Measurements from ENCODE around the gene SYNE2. TPM values are rescaled to one million over a fixed set of nuclear protein-coding genes. Genes with fewer than 3 reads are reported as not detected.

The SYNE2 gene
- total RNA-seq, 1 experiment from 2014 or later, result 25.9 TPM

DNA sequence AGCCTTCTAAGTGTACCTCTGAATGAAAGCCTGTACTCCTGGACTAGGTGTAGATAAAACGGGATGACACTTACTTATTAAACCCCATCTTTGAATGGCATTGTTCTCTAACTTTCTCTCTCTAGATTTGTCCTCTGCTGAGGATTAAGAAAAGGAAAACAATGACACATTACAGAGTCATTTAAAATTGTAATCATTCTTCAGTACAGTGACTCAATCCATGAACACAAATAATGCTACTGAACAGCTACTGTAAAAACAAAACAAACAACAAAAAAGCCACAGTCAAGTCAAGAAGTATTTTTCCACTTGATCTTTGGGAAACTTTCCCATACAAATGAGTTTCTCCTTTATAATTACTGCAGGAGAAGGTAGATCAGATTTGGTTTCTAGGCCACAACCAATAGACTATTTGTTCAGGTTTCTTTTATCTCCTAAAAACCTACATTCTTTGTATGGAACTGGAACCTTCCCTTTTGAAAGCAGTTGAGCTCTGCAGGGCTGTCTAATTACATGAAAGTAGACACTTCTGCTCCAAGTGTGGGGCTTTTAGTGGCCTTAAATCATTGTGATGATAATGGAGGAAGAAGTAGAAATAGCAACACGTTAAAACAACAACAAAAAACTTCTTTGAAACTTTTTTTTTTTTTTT is 222.3 kb downstream of the SYNE2 start:
- no peak for DNase-seq
- H3K27ac ChIP-seq (ENCODE audit: low read length), result no peak overlapping the region
- H3K4me1 ChIP-seq (ENCODE audit: low read length), result peaks cover 8% of the 10 kb centered on the region
- no peak overlapping the region for H3K4me2 ChIP-seq (ENCODE audit: low read depth, low read length, poor library complexity, severe bottlenecking)
- no peaks in the 10 kb centered on the region for H4K20me1 ChIP-seq (ENCODE audit: insufficient read depth, low read depth, low read length)
- no peak overlapping the region for H3K9ac ChIP-seq (ENCODE audit: low read length)
- H3K79me2 ChIP-seq (ENCODE audit: low read length), result no peaks in the 10 kb centered on the region
- H3K9me3 ChIP-seq (ENCODE audit: low read length), result no peaks in the 10 kb centered on the region
- no peaks in the 10 kb centered on the region for H3K36me3 ChIP-seq (ENCODE audit: insufficient read depth, low read length)
- no peaks in the 10 kb centered on the region for H3K27me3 ChIP-seq (ENCODE audit: low read length)
- no peak overlapping the region for H3K4me3 ChIP-seq (ENCODE audit: low read length)
- H2AFZ ChIP-seq (ENCODE audit: low read length), result no peak overlapping the region
- H3K9me2 ChIP-seq (replicated peaks; ENCODE audit: insufficient read depth, low read length), result no peaks in the 10 kb centered on the region

DNA sequence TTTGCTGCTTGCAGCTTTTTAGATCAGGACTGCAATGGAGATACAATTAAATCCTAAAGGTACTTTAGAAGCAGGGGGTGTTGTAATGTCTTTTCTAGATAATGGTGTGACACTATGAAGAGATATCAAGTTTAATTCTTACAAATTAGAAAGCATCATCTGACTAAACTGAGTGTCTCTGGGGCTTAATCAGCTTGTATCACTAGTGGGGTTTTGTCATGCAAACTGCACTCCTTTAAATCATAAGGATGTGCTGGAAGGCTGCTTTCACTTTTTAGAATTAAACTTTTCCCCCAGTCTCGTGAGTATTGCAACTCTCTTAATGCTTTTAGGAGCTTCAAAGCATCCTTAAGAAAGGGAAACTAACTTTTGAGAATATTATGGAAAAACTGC is 222.8 kb downstream of the SYNE2 start:
- no peaks in the 10 kb centered on the region for H3K9me2 ChIP-seq (replicated peaks; ENCODE audit: insufficient read depth, low read length)
- no peak overlapping the region for H3K4me2 ChIP-seq (ENCODE audit: low read depth, low read length, poor library complexity, severe bottlenecking)
- no peak overlapping the region for H2AFZ ChIP-seq (ENCODE audit: low read length)
- H3K9me3 ChIP-seq (ENCODE audit: low read length), result no peaks in the 10 kb centered on the region
- peaks cover 8% of the 10 kb centered on the region for H3K4me1 ChIP-seq (ENCODE audit: low read length)
- H3K79me2 ChIP-seq (ENCODE audit: low read length), result no peaks in the 10 kb centered on the region
- no peak overlapping the region for H3K27ac ChIP-seq (ENCODE audit: low read length)
- no peaks in the 10 kb centered on the region for H3K27me3 ChIP-seq (ENCODE audit: low read length)
- H3K36me3 ChIP-seq (ENCODE audit: insufficient read depth, low read length), result no peaks in the 10 kb centered on the region
- no peak overlapping the region for H3K9ac ChIP-seq (ENCODE audit: low read length)
- no peak overlapping the region for H3K4me3 ChIP-seq (ENCODE audit: low read length)
- no peaks in the 10 kb centered on the region for H4K20me1 ChIP-seq (ENCODE audit: insufficient read depth, low read depth, low read length)
- DNase-seq, result no peak

DNA sequence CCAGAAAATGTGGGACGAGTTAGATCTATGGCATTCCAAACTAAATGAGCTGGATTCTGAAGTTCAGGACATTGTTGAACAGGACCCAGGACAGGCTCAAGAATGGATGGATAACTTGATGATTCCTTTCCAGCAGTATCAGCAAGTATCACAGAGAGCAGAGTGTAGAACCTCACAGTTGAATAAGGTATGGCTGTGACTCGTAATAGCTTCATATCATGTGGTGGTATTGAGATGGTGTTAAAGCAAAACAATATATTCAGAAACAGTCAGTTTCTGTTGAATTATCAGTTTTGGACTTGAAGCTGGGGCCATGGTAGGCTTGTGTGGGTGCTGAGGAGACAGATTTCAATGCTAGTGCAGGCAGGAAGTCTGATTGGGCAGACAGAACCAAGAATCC is 227.6 kb downstream of the SYNE2 start:
- no peak overlapping the region for H3K9ac ChIP-seq (ENCODE audit: low read length)
- H3K79me2 ChIP-seq (ENCODE audit: low read length), result no peaks in the 10 kb centered on the region
- no peaks in the 10 kb centered on the region for H3K27me3 ChIP-seq (ENCODE audit: low read length)
- no peak overlapping the region for H3K4me3 ChIP-seq (ENCODE audit: low read length)
- no peaks in the 10 kb centered on the region for H3K36me3 ChIP-seq (ENCODE audit: insufficient read depth, low read length)
- no peak overlapping the region for H3K4me2 ChIP-seq (ENCODE audit: low read depth, low read length, poor library complexity, severe bottlenecking)
- no peaks in the 10 kb centered on the region for H3K9me3 ChIP-seq (ENCODE audit: low read length)
- no peak overlapping the region for H2AFZ ChIP-seq (ENCODE audit: low read length)
- no peak for DNase-seq
- no peak overlapping the region for H3K27ac ChIP-seq (ENCODE audit: low read length)
- no peaks in the 10 kb centered on the region for H4K20me1 ChIP-seq (ENCODE audit: insufficient read depth, low read depth, low read length)
- no peaks in the 10 kb centered on the region for H3K9me2 ChIP-seq (replicated peaks; ENCODE audit: insufficient read depth, low read length)
- H3K4me1 ChIP-seq (ENCODE audit: low read length), result peaks cover 6% of the 10 kb centered on the region

GRCh38 chr14:64081174-64081746 is 228.5 kb downstream of the SYNE2 start:
- Histone ChIP-seq H3K27me3 (ENCODE audit: low read length) (no peaks in the 10 kb centered on the region), H3K4me2 (ENCODE audit: low read depth, low read length, poor library complexity, severe bottlenecking) (no peak overlapping the region), H3K9ac (ENCODE audit: low read length) (no peak overlapping the region), H3K9me3 (ENCODE audit: low read length) (no peaks in the 10 kb centered on the region), H2AFZ (ENCODE audit: low read length) (no peak overlapping the region), H3K9me2 (replicated peaks; ENCODE audit: insufficient read depth, low read length) (no peaks in the 10 kb centered on the region), H4K20me1 (ENCODE audit: insufficient read depth, low read depth, low read length) (no peaks in the 10 kb centered on the region), H3K79me2 (ENCODE audit: low read length) (no peaks in the 10 kb centered on the region), H3K4me1 (ENCODE audit: low read length) (no peaks in the 10 kb centered on the region), H3K27ac (ENCODE audit: low read length) (no peak overlapping the region), H3K36me3 (ENCODE audit: insufficient read depth, low read length) (no peaks in the 10 kb centered on the region), H3K4me3 (ENCODE audit: low read length) (no peak overlapping the region)
- DNase-seq, result no peak

DNA sequence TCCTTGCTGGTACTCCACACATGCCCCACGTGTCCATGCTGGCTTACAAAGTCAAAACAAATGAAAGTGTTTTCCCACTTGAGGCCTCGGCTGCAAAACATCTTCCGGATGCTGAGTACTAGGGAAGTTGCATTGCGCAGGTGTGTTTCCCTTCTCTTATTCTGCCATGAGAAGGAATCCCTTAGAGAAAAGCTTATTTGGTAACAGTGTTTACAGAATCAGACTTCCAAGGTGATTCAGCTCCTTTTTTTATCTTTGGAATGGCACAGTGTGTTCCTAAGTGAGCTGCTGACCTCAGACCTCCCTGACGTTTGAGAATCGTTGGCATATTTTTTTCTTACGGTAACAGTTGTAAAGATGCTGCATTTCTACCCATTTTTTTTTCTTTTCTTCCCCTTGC is 230.0 kb downstream of the SYNE2 start:
- H3K9me2 ChIP-seq (replicated peaks; ENCODE audit: insufficient read depth, low read length), result no peaks in the 10 kb centered on the region
- no peaks in the 10 kb centered on the region for H4K20me1 ChIP-seq (ENCODE audit: insufficient read depth, low read depth, low read length)
- no peak overlapping the region for H3K27ac ChIP-seq (ENCODE audit: low read length)
- H3K36me3 ChIP-seq (ENCODE audit: insufficient read depth, low read length), result no peaks in the 10 kb centered on the region
- no peak for DNase-seq
- H3K4me2 ChIP-seq (ENCODE audit: low read depth, low read length, poor library complexity, severe bottlenecking), result no peak overlapping the region
- no peak overlapping the region for H3K4me3 ChIP-seq (ENCODE audit: low read length)
- H3K79me2 ChIP-seq (ENCODE audit: low read length), result no peaks in the 10 kb centered on the region
- no peaks in the 10 kb centered on the region for H3K9me3 ChIP-seq (ENCODE audit: low read length)
- H2AFZ ChIP-seq (ENCODE audit: low read length), result no peak overlapping the region
- H3K27me3 ChIP-seq (ENCODE audit: low read length), result no peaks in the 10 kb centered on the region
- no peak overlapping the region for H3K9ac ChIP-seq (ENCODE audit: low read length)
- H3K4me1 ChIP-seq (ENCODE audit: low read length), result no peaks in the 10 kb centered on the region

DNA sequence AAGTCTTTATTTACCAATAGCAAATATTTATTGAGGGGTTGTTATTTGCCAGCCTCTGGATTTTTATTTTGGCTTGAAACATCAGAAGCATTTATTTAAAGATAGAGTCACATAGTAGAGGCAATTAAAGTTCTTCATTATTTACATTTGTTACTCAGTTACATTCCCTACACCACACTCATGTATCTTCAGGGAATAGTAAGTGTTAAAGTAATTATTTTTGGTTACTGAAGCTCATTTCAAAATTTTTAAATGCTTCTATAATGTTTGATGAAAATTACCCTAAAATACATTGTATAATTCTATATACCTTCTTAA is 235.8 kb downstream of the SYNE2 start:
- no peaks in the 10 kb centered on the region for H3K9me2 ChIP-seq (replicated peaks; ENCODE audit: insufficient read depth, low read length)
- no peak overlapping the region for H3K27ac ChIP-seq (ENCODE audit: low read length)
- no peaks in the 10 kb centered on the region for H3K27me3 ChIP-seq (ENCODE audit: low read length)
- H3K4me2 ChIP-seq (ENCODE audit: low read depth, low read length, poor library complexity, severe bottlenecking), result no peak overlapping the region
- DNase-seq, result no peak
- H3K4me3 ChIP-seq (ENCODE audit: low read length), result no peak overlapping the region
- H3K79me2 ChIP-seq (ENCODE audit: low read length), result no peaks in the 10 kb centered on the region
- no peaks in the 10 kb centered on the region for H3K9me3 ChIP-seq (ENCODE audit: low read length)
- H3K4me1 ChIP-seq (ENCODE audit: low read length), result no peaks in the 10 kb centered on the region
- no peaks in the 10 kb centered on the region for H3K36me3 ChIP-seq (ENCODE audit: insufficient read depth, low read length)
- no peak overlapping the region for H3K9ac ChIP-seq (ENCODE audit: low read length)
- no peak overlapping the region for H2AFZ ChIP-seq (ENCODE audit: low read length)
- no peaks in the 10 kb centered on the region for H4K20me1 ChIP-seq (ENCODE audit: insufficient read depth, low read depth, low read length)

DNA sequence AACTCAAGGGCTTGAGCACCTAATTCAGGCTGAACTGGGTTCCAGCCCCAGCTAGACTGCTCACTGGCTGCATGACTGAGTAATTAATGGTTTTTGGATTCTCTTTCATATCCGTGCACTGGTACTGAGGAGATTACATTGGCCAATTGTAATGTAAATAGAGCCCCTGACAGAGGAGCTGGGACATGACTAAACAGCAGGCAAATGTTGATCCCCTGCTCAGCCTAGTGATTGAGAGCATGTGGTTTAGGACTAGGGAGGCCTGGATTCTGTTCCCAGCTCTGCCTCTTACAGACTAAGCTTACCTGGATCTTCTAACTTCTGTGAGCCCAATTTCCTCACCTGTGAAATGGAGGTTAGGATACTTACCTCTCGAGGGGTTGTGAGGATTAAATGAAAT is 237.1 kb downstream of the SYNE2 start:
- H3K79me2 ChIP-seq (ENCODE audit: low read length), result no peaks in the 10 kb centered on the region
- no peak overlapping the region for H3K27ac ChIP-seq (ENCODE audit: low read length)
- no peaks in the 10 kb centered on the region for H3K36me3 ChIP-seq (ENCODE audit: insufficient read depth, low read length)

GRCh38 chr14:64091217-64091616 is 238.4 kb downstream of the SYNE2 start:
- no peak overlapping the region for H3K4me2 ChIP-seq (ENCODE audit: low read depth, low read length, poor library complexity, severe bottlenecking)
- H3K4me3 ChIP-seq (ENCODE audit: low read length), result no peak overlapping the region
- no peaks in the 10 kb centered on the region for H3K36me3 ChIP-seq (ENCODE audit: insufficient read depth, low read length)
- H3K9ac ChIP-seq (ENCODE audit: low read length), result no peak overlapping the region
- no peak for DNase-seq
- H3K9me2 ChIP-seq (replicated peaks; ENCODE audit: insufficient read depth, low read length), result no peaks in the 10 kb centered on the region
- peaks cover 2% of the 10 kb centered on the region for H3K4me1 ChIP-seq (ENCODE audit: low read length)
- no peak overlapping the region for H3K27ac ChIP-seq (ENCODE audit: low read length)
- no peaks in the 10 kb centered on the region for H3K79me2 ChIP-seq (ENCODE audit: low read length)
- no peaks in the 10 kb centered on the region for H3K27me3 ChIP-seq (ENCODE audit: low read length)
- H4K20me1 ChIP-seq (ENCODE audit: insufficient read depth, low read depth, low read length), result no peaks in the 10 kb centered on the region
- H3K9me3 ChIP-seq (ENCODE audit: low read length), result no peaks in the 10 kb centered on the region
- H2AFZ ChIP-seq (ENCODE audit: low read length), result no peak overlapping the region

More for the DNA sequence above, 237.1 kb downstream of the SYNE2 start:
- no peak for DNase-seq
- H3K9me3 ChIP-seq (ENCODE audit: low read length), result no peaks in the 10 kb centered on the region
- H3K27me3 ChIP-seq (ENCODE audit: low read length), result no peaks in the 10 kb centered on the region
- no peak overlapping the region for H3K9ac ChIP-seq (ENCODE audit: low read length)
- H4K20me1 ChIP-seq (ENCODE audit: insufficient read depth, low read depth, low read length), result no peaks in the 10 kb centered on the region
- no peaks in the 10 kb centered on the region for H3K9me2 ChIP-seq (replicated peaks; ENCODE audit: insufficient read depth, low read length)
- H2AFZ ChIP-seq (ENCODE audit: low read length), result no peak overlapping the region
- H3K4me2 ChIP-seq (ENCODE audit: low read depth, low read length, poor library complexity, severe bottlenecking), result no peak overlapping the region
- no peak overlapping the region for H3K4me3 ChIP-seq (ENCODE audit: low read length)
- H3K4me1 ChIP-seq (ENCODE audit: low read length), result no peaks in the 10 kb centered on the region
